ENCODE measurements around the gene SLC17A4. TPM values are rescaled to one million over a fixed set of nuclear protein-coding genes. Genes with fewer than 3 reads are reported as not detected.

Gene SLC17A4
- total and polyA plus RNA-seq, 2 of the 13 experiments (the other 11 are each of a cell fraction or from before 2014, with no cell fraction given): 0.07 TPM; not detected in 1

- Histone ChIP-seq H3K27me3 (ENCODE audit: control insufficient read depth in 1 of 2, insufficient read depth in 2 of 2, low read length in 2 of 2) (no peaks in the 10 kb centered on the region), H2AFZ (ENCODE audit: low read length) (no peak overlapping the region), H3K79me2 (ENCODE audit: insufficient read depth, low read length) (no peaks in the 10 kb centered on the region), H3K36me3 (replicated peaks in 1 of 2; ENCODE audit: control insufficient read depth in 1 of 2, insufficient read depth in 2 of 2, low read length in 2 of 2) (no peaks in the 10 kb centered on the region), H3K27ac (ENCODE audit: extremely low read length, insufficient read depth, low read length) (no peak overlapping the region), H3K9me3 (ENCODE audit: low read length) (no peaks in the 10 kb centered on the region), H3K4me1 (ENCODE audit: insufficient read depth, low read length) (peaks cover 47% of the 10 kb centered on the region), H3K4me3 (replicated peaks in 1 of 3; ENCODE audit: insufficient read depth in 1 of 3, low read depth in 2 of 3, low read length in 3 of 3) (no peak overlapping the region), H4K20me1 (ENCODE audit: insufficient read depth, low read length) (no peaks in the 10 kb centered on the region), H3K4me2 (ENCODE audit: low read depth, low read length) (no peak overlapping the region), H3K9ac (ENCODE audit: insufficient read depth, low read depth, low read length) (no peak overlapping the region)
- no peak for DNase-seq (ENCODE audit: low spot score)
- no peak for ATAC-seq
- no peak for FAIRE-seq
- WGBS (ENCODE audit: low lambda C conversion rate): 58% methylated on average over 1 of the region's 1 CpG
- in situ Hi-C loops (cut with HindIII; ENCODE audit: extremely low pct_ligation_motif_present, low pct_unique_long_range_greater_than_20kb): no loop called here
- intact Hi-C loops (cut with micrococcal nuclease; ENCODE audit: unreplicated experiment): no loop called here
- POLR2A ChIA-PET: no interaction called here
- CTCF ChIA-PET (ENCODE audit: low intra/inter-chr PET ratio, low total read pairs): no interaction called here
- BruUV-seq (replicated peaks): no TSS peak
- TF ChIP-seq ZNF800 (CRISPR knock-in tag; IDR thresholded peaks at IDR 0.05) (no peak), RNF2 (conservative IDR thresholded peaks at IDR 0.05; ENCODE audit: low read depth) (no peak), NR2C2 (CRISPR knock-in tag; IDR thresholded peaks at IDR 0.05; ENCODE audit: borderline replicate concordance) (no peak), ZNF3 (CRISPR knock-in tag; IDR thresholded peaks at IDR 0.05) (no peak), JARID2 (CRISPR knock-in tag; IDR thresholded peaks at IDR 0.05; ENCODE audit: insufficient replicate concordance) (no peak), ZNF431 (CRISPR knock-in tag; IDR thresholded peaks at IDR 0.05; ENCODE audit: borderline replicate concordance, low read depth) (no peak), FIP1L1 (IDR thresholded peaks at IDR 0.05; ENCODE audit: borderline replicate concordance, insufficient read depth, low read depth, low read length) (no peak), E2F5 (CRISPR knock-in tag; conservative IDR thresholded peaks at IDR 0.05) (no peak), SMARCE1 (IDR thresholded peaks at IDR 0.05; ENCODE audit: borderline replicate concordance) (no peak), RFXANK (CRISPR knock-in tag; IDR thresholded peaks at IDR 0.05) (no peak), ZEB1 (IDR thresholded peaks at IDR 0.05; ENCODE audit: insufficient replicate concordance, low read depth) (no peak), NR2F6 (IDR thresholded peaks at IDR 0.05) (no peak), NR2F6 (CRISPR knock-in tag; IDR thresholded peaks at IDR 0.05) (no peak), FOXO1 (CRISPR knock-in tag; IDR thresholded peaks at IDR 0.05) (no peak), NFE2 (CRISPR knock-in tag; IDR thresholded peaks at IDR 0.05) (no peak), SP2 (CRISPR knock-in tag; IDR thresholded peaks at IDR 0.05) (no peak), MXI1 (IDR thresholded peaks at IDR 0.05; ENCODE audit: borderline replicate concordance, low read depth, low read length) (no peak)
These were observed 40.7 kb upstream of the SLC17A4 start for GRCh38 chr6:25713824-25714223.

Measured in HepG2 (cell line).